Left colon (tissue), 2 donors: ENCODE data around the gene RFX4. TPM values are rescaled to one million over a fixed set of nuclear protein-coding genes. Genes with fewer than 3 reads are reported as not detected.
A peak's percentile ranks its signal among the peaks of the same experiment; 100 is the strongest.

Experiments used
- ATAC-seq: fragments of 200-7000 bp; cut with Tn5 transposase; one replicate; pipeline ENCODE4 v1.9.1; 2020; ENCODE audit warnings: mild to moderate bottlenecking, moderate library complexity
- DNase-seq, 2 donors: peaks; one replicate each; pipeline ENCODE4 v3.0.0-alpha.2; 2020
- intact Hi-C, 2 donors: fragments of 100-400 bp; cut with DNase I in 1 of 2; cut with micrococcal nuclease in 1 of 2; formaldehyde crosslinking; loops; one replicate each; pipeline versions ENCODE4 v1.11.2 to v1.14.0; 2022; cut with DNase I, micrococcal nuclease
- total RNA-seq, 2 donors: library from RNA; stranded (reverse); fragmentation: NEBNext Ultra II Directional; extraction: Animal tissue kit (Norgen Biotek cat#: 25700); gene quantifications; one replicate each; pipeline ENCODE4 v1.2.1, GENCODE V29; 2021
- donor health status: DM: no; HTN: no; CAD: no.
- donor health status: DM: yes; HTN: yes; CAD: no.

RFX4 gene
- total RNA-seq, 2 donors from 2014 or later = 0.08 TPM; not detected in 1

DNA sequence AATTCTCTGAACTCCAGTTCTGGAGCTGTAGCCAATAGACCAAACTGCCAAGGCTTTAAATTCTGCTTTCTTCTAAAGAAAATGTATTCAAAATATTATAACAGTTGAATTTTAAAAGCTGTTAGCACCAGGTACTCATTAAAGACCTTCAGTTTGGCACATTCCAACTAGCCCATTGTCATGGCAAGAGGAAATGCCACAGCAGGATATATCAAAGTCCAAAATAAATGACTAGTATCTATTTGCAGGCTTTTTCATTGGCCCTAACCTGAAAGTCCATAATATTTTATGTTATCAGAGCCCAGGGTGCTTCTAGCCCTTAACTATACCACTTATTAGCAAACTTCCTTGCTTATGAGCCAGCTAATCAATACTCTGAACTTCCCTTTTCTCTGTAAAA, 188.6 kb downstream of the RFX4 start:
- DNase-seq (no peak), ATAC-seq (peak; percentile 21)
- intact Hi-C loops = no loop called here

- DNase-seq (no peak), ATAC-seq (no peak)
- intact Hi-C loops = no loop called here
Measured at GRCh38 chr12:106773286-106774004, 190.6 kb downstream of the RFX4 start.

GRCh38 chr12:106774005-106774807, 191.4 kb downstream of the RFX4 start, which contains the start of gene RIC8B:
Gene RIC8B (plus strand): TSS chr12:106774682. CDS start chr12:106774746, 64 bp downstream.
- intact Hi-C loops = no loop called here
- DNase-seq = peak; percentile 95 to 98
- ATAC-seq = peak; percentile 92

DNA sequence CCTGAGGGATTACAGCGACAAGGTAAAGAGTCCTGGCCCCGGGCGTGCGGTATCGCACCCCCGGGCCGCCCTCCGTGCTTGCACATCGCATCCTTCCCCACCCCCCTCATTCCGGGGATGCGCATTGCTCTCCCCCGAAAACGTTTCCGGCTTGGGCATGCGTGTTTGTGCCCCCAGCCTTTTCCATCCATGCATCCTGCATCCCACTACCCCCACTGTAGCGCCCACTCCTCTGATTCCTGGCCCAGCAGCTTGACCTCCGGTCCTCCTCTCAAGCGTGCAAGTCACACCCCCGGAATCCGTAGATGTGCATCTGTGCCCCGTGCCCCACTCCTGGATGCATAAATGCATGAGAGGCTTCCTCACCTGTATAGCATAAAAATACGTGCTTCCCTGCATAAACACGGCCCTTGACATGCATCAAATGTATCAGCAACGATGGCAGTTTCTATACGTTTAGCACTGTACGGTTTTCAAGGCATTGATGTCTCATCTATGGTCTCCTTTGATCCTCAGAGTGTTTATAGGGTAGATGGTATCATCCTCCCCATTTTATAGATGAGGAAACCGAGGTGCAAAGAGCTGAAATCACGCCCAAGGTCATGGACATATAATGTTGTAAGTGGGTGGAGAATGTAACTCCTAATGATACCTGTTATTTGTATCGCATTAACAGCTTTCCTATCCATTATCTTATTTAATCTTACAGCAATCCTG, 192.2 kb downstream of the RFX4 start:
- intact Hi-C loops = no loop called here
- ATAC-seq (peak; percentile 1), DNase-seq (no peak)

GRCh38 chr12:106776897-106777296, 194.1 kb downstream of the RFX4 start:
- intact Hi-C loops = no loop called here
- DNase-seq = no peak
- no peak for ATAC-seq

GRCh38 chr12:106780010-106780631, 197.3 kb downstream of the RFX4 start:
- intact Hi-C loops = no loop called here
- ATAC-seq (no peak), DNase-seq (no peak)

- no peak for DNase-seq
- ATAC-seq = no peak
- intact Hi-C loops = no loop called here
Measured at GRCh38 chr12:106782619-106783018, 199.8 kb downstream of the RFX4 start.

DNA sequence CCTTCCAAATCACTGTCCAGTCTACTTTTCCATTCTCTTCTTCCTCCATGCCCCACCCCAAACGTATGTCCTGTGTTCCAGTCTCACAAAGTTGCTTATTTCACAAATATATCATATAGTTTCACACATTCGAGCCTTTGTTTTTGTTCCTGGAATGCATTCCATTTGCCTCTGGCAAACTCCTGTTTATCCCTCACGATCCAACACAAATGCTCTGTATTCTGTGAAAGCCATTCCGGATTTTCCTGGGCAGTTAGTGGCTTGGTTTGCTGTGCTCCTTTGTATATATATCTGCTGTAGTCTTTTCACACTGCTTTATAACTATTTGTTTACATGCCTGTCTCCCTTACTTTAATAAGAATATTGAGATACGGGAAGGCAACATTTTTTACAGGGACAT, 200.7 kb downstream of the RFX4 start:
- ATAC-seq = no peak
- DNase-seq = no peak
- intact Hi-C loops = no loop called here

- DNase-seq = no peak
- intact Hi-C loops = no loop called here
- ATAC-seq = peak; percentile 47
Measured at GRCh38 chr12:106790020-106790419, 207.2 kb downstream of the RFX4 start.

DNA sequence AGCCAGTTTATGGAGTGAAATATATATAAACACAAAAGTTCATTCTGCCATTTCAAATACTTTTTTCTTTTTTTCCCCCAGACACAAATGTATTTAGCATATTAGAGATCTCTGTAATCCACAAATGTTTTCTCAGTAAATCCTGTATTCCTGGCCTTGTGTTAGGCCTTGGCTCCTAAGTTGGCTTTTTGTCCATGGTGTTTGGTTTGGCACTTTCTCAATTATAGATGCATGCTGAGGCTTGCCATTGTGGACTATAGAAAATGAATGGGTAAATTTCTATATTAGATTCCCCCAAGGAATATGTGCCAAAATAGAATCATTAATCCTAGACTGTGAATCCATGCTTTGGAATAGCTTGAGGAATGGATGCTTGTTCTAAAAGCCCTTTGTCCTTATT, 208.7 kb downstream of the RFX4 start:
- DNase-seq (no peak), ATAC-seq (no peak)
- intact Hi-C loops = no loop called here

DNA sequence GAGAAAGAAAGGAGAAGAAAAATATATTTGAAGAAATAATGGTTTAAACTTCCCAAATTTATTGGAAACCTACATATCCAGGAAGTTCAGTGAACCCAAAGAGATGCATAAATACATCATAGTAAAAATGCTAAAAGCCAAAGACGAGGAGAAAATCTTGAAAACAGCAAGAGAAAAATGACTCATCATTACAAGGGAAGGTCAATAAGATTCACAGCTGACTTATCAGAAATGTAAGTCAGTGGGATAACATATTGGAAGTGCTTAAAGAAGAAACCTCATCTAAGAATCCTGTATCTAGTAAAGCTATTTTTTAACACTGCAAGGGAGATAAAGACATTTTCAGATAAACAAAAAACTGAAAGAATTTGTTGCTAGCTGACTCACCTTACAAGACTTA, 211.6 kb downstream of the RFX4 start:
- DNase-seq = no peak
- no peak for ATAC-seq
- intact Hi-C loops = no loop called here

- ATAC-seq = no peak
- intact Hi-C loops = no loop called here
- DNase-seq = no peak
Measured at GRCh38 chr12:106801167-106801708, 218.4 kb downstream of the RFX4 start.

DNA sequence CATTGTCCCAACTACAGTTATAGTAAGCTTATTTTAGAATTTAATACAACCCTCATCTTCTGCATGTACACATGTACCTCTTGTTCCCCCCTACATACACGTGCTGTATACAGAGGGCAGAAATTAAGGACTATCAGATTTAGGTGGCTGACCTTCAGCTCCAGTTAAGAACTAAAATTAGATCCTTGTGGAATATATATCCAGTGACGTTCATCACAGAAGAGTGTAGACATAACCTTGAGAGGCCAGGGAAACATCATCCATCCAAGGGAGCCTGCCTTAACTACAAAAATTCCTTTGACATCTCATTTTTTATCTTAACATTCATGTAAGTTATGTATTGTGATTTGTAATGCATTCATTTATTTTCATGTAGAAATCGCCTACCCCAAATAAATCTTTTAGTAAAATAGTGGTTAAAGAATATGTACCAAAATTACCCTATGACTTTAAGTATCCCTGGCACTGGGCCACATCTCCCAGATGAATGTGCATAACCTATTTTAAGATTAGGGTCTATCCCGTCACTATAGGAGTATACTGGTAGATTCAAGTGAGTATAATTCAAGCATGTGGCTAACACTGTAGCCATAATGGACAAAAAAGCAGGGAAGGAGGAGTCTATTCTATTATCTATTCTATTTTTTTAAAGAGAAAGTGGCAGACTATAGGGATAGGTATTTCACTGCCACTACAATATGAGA, 219.2 kb downstream of the RFX4 start:
- intact Hi-C loops = no loop called here
- ATAC-seq (no peak), DNase-seq (no peak)

DNA sequence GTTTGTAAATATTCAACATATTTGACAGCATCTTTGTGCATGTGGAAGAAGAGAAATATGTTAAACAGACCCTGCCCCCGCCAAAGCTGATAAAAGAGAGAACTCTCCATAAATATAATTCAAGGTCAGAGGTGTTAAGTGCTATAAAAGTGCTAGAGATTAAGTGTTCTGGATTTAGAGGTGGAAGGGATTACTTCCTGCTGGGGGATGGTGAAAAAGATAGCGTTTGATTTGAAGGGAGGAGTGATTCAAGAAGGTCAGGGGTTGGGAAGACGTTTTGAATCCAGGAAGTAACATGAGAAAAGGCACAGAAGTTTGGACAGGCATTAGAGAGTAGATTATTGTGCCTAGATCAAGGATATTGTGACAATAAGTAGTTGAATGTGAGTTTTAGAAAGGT, 221.9 kb downstream of the RFX4 start:
- DNase-seq = no peak
- intact Hi-C loops = no loop called here
- ATAC-seq = peak; percentile 91

Other genes with a start within 250 kb of the RFX4 start
- 1 to 10 TPM; 8.1 to 8.9 TPM for gene POLR3B, start 225.3 kb upstream of the RFX4 start, total RNA-seq
- 10 to 100 TPM; 12.7 to 15.6 TPM for gene RIC8B, start 191.7 kb downstream of the RFX4 start, total RNA-seq